HepG2 (cell line): ENCODE measurements around the gene ZNF584. TPM values are rescaled to one million over a fixed set of nuclear protein-coding genes. Genes with fewer than 3 reads are reported as not detected.

Experiments
- CBX5 ChIP-seq: sonication (generic); formaldehyde crosslinking; IDR thresholded peaks from 2 replicates; pipeline ENCODE4 v1.4.0; 2020; ENCODE audit warnings: missing genetic modification reagents, borderline replicate concordance
- HNF4G ChIP-seq, 2 experiments: sonication (generic) in 1 of 2; formaldehyde crosslinking in 1 of 2; IDR thresholded peaks; 2 replicates each; pipeline versions ENCODE4 v1.4.0 to v1.6.1; 2011 to 2020; ENCODE audit warnings: borderline replicate concordance in 2 of 2, low read depth in 2 of 2, mild to moderate bottlenecking in 2 of 2, low read length in 1 of 2, missing genetic modification reagents in 1 of 2, moderate library complexity in 1 of 2
- KDM5A ChIP-seq: fragments of 200-600 bp; sonication (generic); IDR thresholded peaks from 2 replicates; pipeline ENCODE4 v1.7.0; 2018; ENCODE audit warnings: antibody characterized with exemption, mild to moderate bottlenecking, low read length, borderline replicate concordance
- MTERF4 ChIP-seq: sonication (generic); formaldehyde crosslinking; IDR thresholded peaks from 2 replicates; pipeline ENCODE4 v1.8.0; 2023; ENCODE audit warnings: mild to moderate bottlenecking, missing genetic modification reagents
- MXD3 ChIP-seq: IDR thresholded peaks from 2 replicates; pipeline ENCODE4 v1.6.1; 2016; ENCODE audit warnings: mild to moderate bottlenecking, missing biosample characterization, missing genetic modification reagents
- NCOA2 ChIP-seq: sonication (generic); formaldehyde crosslinking; IDR thresholded peaks from 2 replicates; pipeline ENCODE4 v1.8.0; 2022; ENCODE audit warnings: inconsistent platforms
- NR2F1 ChIP-seq, 2 experiments: fragments of 450-650 bp in 1 of 2; formaldehyde crosslinking in 1 of 2; IDR thresholded peaks; 2 replicates each; pipeline versions ENCODE4 v1.5.0 to v1.6.1; 2016 to 2020; ENCODE audit warnings: mild to moderate bottlenecking in 1 of 2, missing compliant biosample characterization in 1 of 2, missing genetic modification reagents in 1 of 2, moderate library complexity in 1 of 2
- PLSCR1 ChIP-seq: sonication (generic); formaldehyde crosslinking; IDR thresholded peaks from 2 replicates; pipeline ENCODE4 v1.5.0; 2020; ENCODE audit warnings: missing genetic modification reagents, mild to moderate bottlenecking, borderline replicate concordance
- POLR2AphosphoS2 ChIP-seq: IDR thresholded peaks from 2 replicates; pipeline ENCODE4 v1.6.1; 2011; ENCODE audit warnings: low read depth, low read length, improper control_type of control experiment
- RFXAP ChIP-seq: sonication (generic); formaldehyde crosslinking; IDR thresholded peaks from 2 replicates; pipeline ENCODE4 v1.4.0; 2020; ENCODE audit warnings: missing genetic modification reagents, borderline replicate concordance
- SAP130 ChIP-seq: IDR thresholded peaks from 2 replicates; pipeline ENCODE4 v1.6.1; 2016; ENCODE audit warnings: low read depth
- ZBTB38 ChIP-seq: sonication (generic); formaldehyde crosslinking; IDR thresholded peaks from 2 replicates; pipeline ENCODE4 v1.5.1; 2020; ENCODE audit warnings: mild to moderate bottlenecking, missing genetic modification reagents
- ZNF10 ChIP-seq: sonication (generic); formaldehyde crosslinking; IDR thresholded peaks from 2 replicates; pipeline ENCODE4 v1.4.0; 2020; ENCODE audit warnings: mild to moderate bottlenecking, low read depth, missing genetic modification reagents, borderline replicate concordance
- ZNF136 ChIP-seq: sonication (generic); formaldehyde crosslinking; IDR thresholded peaks from 2 replicates; pipeline ENCODE4 v1.8.1; 2022; ENCODE audit warnings: low read depth, mild to moderate bottlenecking, moderate library complexity, missing genetic modification reagents
- ZNF281 ChIP-seq: sonication (generic); formaldehyde crosslinking; IDR thresholded peaks from 2 replicates; pipeline ENCODE4 v1.4.0; 2020; ENCODE audit warnings: missing genetic modification reagents, borderline replicate concordance
- ZNF337 ChIP-seq: sonication (generic); formaldehyde crosslinking; IDR thresholded peaks from 2 replicates; pipeline ENCODE4 v1.5.1; 2020; ENCODE audit warnings: missing genetic modification reagents, low read depth, mild to moderate bottlenecking, borderline replicate concordance
- ZNF383 ChIP-seq: sonication (generic); formaldehyde crosslinking; IDR thresholded peaks from 2 replicates; pipeline ENCODE4 v1.4.0; 2020; ENCODE audit warnings: missing genetic modification reagents, mild to moderate bottlenecking, borderline replicate concordance
- polyA plus RNA-seq, 8 experiments: library from polyadenylated mRNA; depleted of rRNA in 3 of 8; stranded (reverse) in 7 of 8; unstranded in 1 of 8; fragments of >200 nt; fragmentation: Illumina TruSeq in 4 of 8; extraction: Trizol in 4 of 8; gene quantifications; 2 replicates each; pipeline versions ENCODE4 v1.2.1 to v1.2.3, GENCODE V29; 2011 to 2016; ENCODE audit warnings: low read depth in 4 of 8, missing spikeins in 1 of 8, mixed read lengths in 1 of 8; ENCODE audit not compliant: insufficient read depth in 1 of 8
- total RNA-seq, 5 experiments: library from RNA; depleted of rRNA; stranded (reverse); fragments of >200 nt; fragmentation: Illumina TruSeq; extraction: Trizol; gene quantifications; 2 replicates each; pipeline ENCODE4 v1.2.3, GENCODE V29; 2016; ENCODE audit warnings: low read depth in 1 of 5

The ZNF584 gene
- total and polyA plus RNA-seq, 2 of the 13 experiments (the other 11 are each of a cell fraction or from before 2014, with no cell fraction given): 2.4 to 7.0 TPM

GRCh38 chr19:58466760-58467589, 58.5 kb downstream of the ZNF584 start, which contains the start of gene ZNF324 (continued):
- TF ChIP-seq ZBTB38 (CRISPR knock-in tag): no peak
- no peak for TF ChIP-seq PLSCR1 (CRISPR knock-in tag)
- no peak for TF ChIP-seq ZNF10
- peak; percentile 50; the same call in 1 of the 2 replicates for TF ChIP-seq KDM5A
- no peak for TF ChIP-seq RFXAP (CRISPR knock-in tag)
- TF ChIP-seq CBX5: no peak
- TF ChIP-seq NR2F1 (CRISPR knock-in tag; IDR thresholded peaks at IDR 0.05): no peak
- TF ChIP-seq HNF4G (IDR thresholded peaks at IDR 0.05; ENCODE audit: borderline replicate concordance, low read depth, low read length): no peak
- TF ChIP-seq HNF4G (CRISPR knock-in tag; IDR thresholded peaks at IDR 0.05; ENCODE audit: borderline replicate concordance, low read depth): no peak
- TF ChIP-seq NCOA2 (CRISPR knock-in tag): no peak
- no peak for TF ChIP-seq ZNF337 (CRISPR knock-in tag)
- TF ChIP-seq ZNF136 (CRISPR knock-in tag): no peak
- no peak for TF ChIP-seq ZNF281 (CRISPR knock-in tag)
- TF ChIP-seq ZNF383 (CRISPR knock-in tag): no peak
- peak; percentile 99 for TF ChIP-seq SAP130
- no peak for TF ChIP-seq POLR2AphosphoS2
- no peak for TF ChIP-seq MTERF4 (CRISPR knock-in tag)
- no peak; the same call in 1 of the 2 replicates for TF ChIP-seq MXD3
